Lung microvascular endothelial cell (primary cell): ENCODE measurements around the gene MESP2. TPM values are rescaled to one million over a fixed set of nuclear protein-coding genes. Genes with fewer than 3 reads are reported as not detected.

Experiments
- DNase-seq, 2 donors: peaks; one replicate each; pipeline versions ENCODE4 v3.0.0 to v3.0.0-alpha.2; 2010; ENCODE audit warnings: low read depth in 2 of 2
- total RNA-seq: library from RNA; depleted of rRNA; stranded (reverse); fragments of >200 nt; gene quantifications from 2 replicates; pipeline ENCODE4 v1.2.1, GENCODE V29; 2014

Gene MESP2
- not detected in 2 replicates for total RNA-seq

- DNase-seq: peak; percentile 81 to 90
Measured at GRCh38 chr15:89776274-89777072, at the start of gene MESP2. TSS of gene MESP2 (plus strand) at chr15:89776332. CDS start at chr15:89776358, 26 bp downstream.

GRCh38 chr15:89728254-89728653, 47.9 kb upstream of the MESP2 start:
- peak in 1 of 2 donors; percentile 45 for DNase-seq

- no peak for DNase-seq
Measured at GRCh38 chr15:89731275-89731674, 44.9 kb upstream of the MESP2 start.

GRCh38 chr15:89732451-89733172, 43.5 kb upstream of the MESP2 start:
- no peak for DNase-seq

GRCh38 chr15:89735773-89736172, 40.4 kb upstream of the MESP2 start:
- no peak for DNase-seq

GRCh38 chr15:89740137-89740536, 36.0 kb upstream of the MESP2 start:
- DNase-seq: peak; percentile 71 to 83

GRCh38 chr15:89743011-89743410, 33.1 kb upstream of the MESP2 start:
- no peak for DNase-seq

- no peak for DNase-seq
Measured at GRCh38 chr15:89743594-89743993, 32.5 kb upstream of the MESP2 start.

GRCh38 chr15:89745131-89745530, 31.0 kb upstream of the MESP2 start:
- no peak for DNase-seq

GRCh38 chr15:89745768-89746167, 30.4 kb upstream of the MESP2 start:
- DNase-seq: no peak

- no peak for DNase-seq
Measured at GRCh38 chr15:89746386-89746780, 29.7 kb upstream of the MESP2 start.

- DNase-seq: no peak
Measured at GRCh38 chr15:89747708-89748682, 28.1 kb upstream of the MESP2 start.

GRCh38 chr15:89749054-89749453, 27.1 kb upstream of the MESP2 start:
- DNase-seq: no peak

GRCh38 chr15:89749526-89749925, 26.6 kb upstream of the MESP2 start:
- DNase-seq: no peak

- peak in 1 of 2 donors; percentile 18 for DNase-seq
Measured at GRCh38 chr15:89749951-89750559, 26.1 kb upstream of the MESP2 start.

GRCh38 chr15:89750560-89751542, 25.3 kb upstream of the MESP2 start, which contains the start of gene MESP1:
TSS of gene MESP1 (minus strand) at chr15:89751249. CDS start at chr15:89751231, 18 bp downstream.
- DNase-seq: peak; percentile 95

GRCh38 chr15:89751748-89752147, 24.4 kb upstream of the MESP2 start:
- DNase-seq: no peak

GRCh38 chr15:89753855-89754254, 22.3 kb upstream of the MESP2 start:
- no peak for DNase-seq

GRCh38 chr15:89754361-89755154, 21.6 kb upstream of the MESP2 start:
- DNase-seq: no peak
